Upper lobe of left lung (tissue), 4 donors: ENCODE results near the gene GJB2.

Experiments used
- CTCF ChIP-seq, 6 experiments: fragments of 450-650 bp in 4 of 6; fragments of 200-600 bp in 2 of 6; sonication (generic) in 2 of 6; IDR thresholded peaks; one replicate each; pipeline ENCODE4 v1.5.1; 2016 to 2019; ENCODE audit warnings: antibody characterized with exemption in 6 of 6
- POLR2A ChIP-seq, 4 donors: fragments of 450-650 bp; IDR thresholded peaks; one replicate each; pipeline ENCODE4 v1.5.1; 2016 to 2017; ENCODE audit warnings: antibody characterized with exemption in 4 of 4, mild to moderate bottlenecking in 2 of 4

GRCh38 chr13:20232556-20233277 is 40.0 kb upstream of the GJB2 start:
- TF ChIP-seq POLR2A (IDR thresholded peaks at IDR 0.05), result no peak
- no peak for TF ChIP-seq CTCF (IDR thresholded peaks at IDR 0.05)
